ENCODE results near the gene MYCBPAP.
A peak's percentile ranks its signal among the peaks of the same experiment; 100 is the strongest.

GRCh38 chr17:50534222-50534978 is 26.2 kb downstream of the MYCBPAP start:
- TF ChIP-seq EZH2 (IDR thresholded peaks at IDR 0.05; ENCODE audit: low read length, missing control alignments) = no peak
- TF ChIP-seq, protein P1, sequence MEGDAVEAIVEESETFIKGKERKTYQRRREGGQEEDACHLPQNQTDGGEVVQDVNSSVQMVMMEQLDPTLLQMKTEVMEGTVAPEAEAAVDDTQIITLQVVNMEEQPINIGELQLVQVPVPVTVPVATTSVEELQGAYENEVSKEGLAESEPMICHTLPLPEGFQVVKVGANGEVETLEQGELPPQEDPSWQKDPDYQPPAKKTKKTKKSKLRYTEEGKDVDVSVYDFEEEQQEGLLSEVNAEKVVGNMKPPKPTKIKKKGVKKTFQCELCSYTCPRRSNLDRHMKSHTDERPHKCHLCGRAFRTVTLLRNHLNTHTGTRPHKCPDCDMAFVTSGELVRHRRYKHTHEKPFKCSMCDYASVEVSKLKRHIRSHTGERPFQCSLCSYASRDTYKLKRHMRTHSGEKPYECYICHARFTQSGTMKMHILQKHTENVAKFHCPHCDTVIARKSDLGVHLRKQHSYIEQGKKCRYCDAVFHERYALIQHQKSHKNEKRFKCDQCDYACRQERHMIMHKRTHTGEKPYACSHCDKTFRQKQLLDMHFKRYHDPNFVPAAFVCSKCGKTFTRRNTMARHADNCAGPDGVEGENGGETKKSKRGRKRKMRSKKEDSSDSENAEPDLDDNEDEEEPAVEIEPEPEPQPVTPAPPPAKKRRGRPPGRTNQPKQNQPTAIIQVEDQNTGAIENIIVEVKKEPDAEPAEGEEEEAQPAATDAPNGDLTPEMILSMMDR (conservative IDR thresholded peaks at IDR 0.05 in 1 of 2, IDR thresholded peaks at IDR 0.05 in 1 of 2; ENCODE audit: low read depth in 1 of 2, low read length in 2 of 2) = peak; percentile 10 to 12
